ENCODE results near the gene INAFM2.

Gene INAFM2

GRCh38 chr15:40281057-40281800 lies 42.3 kb upstream of the INAFM2 start:
- H3K36me3 ChIP-seq (ENCODE audit: control insufficient read depth, insufficient read depth, low read length), result no peaks in the 10 kb centered on the region
- H3K9me3 ChIP-seq (ENCODE audit: control insufficient read depth, low read length), result no peaks in the 10 kb centered on the region
- H3K4me1 ChIP-seq (ENCODE audit: control insufficient read depth, insufficient read depth, low read length, poor library complexity, severe bottlenecking), result peaks cover 18% of the 10 kb centered on the region
- H3K27ac ChIP-seq (ENCODE audit: low read depth, low read length, severe bottlenecking), result no peak overlapping the region
- WGBS, 2 experiments (ENCODE audit: insufficient coverage in 2 of 2), result 24 to 27% methylated on average over 23 to 35 of the region's 43 CpGs
- no peak overlapping the region for H3K4me3 ChIP-seq (ENCODE audit: extremely low read depth, insufficient read depth, low read length, poor library complexity, severe bottlenecking)

- no peak overlapping the region for H3K27ac ChIP-seq (ENCODE audit: low read depth, low read length, severe bottlenecking)
- H3K36me3 ChIP-seq (ENCODE audit: control insufficient read depth, insufficient read depth, low read length), result no peaks in the 10 kb centered on the region
- WGBS, 2 experiments (ENCODE audit: insufficient coverage in 2 of 2), result 3 to 4% methylated on average over 43 to 51 of the region's 51 CpGs
- no peaks in the 10 kb centered on the region for H3K9me3 ChIP-seq (ENCODE audit: control insufficient read depth, low read length)
- H3K4me3 ChIP-seq (ENCODE audit: extremely low read depth, insufficient read depth, low read length, poor library complexity, severe bottlenecking), result peak overlapping the region; percentile 37
- peaks cover 24% of the 10 kb centered on the region for H3K4me1 ChIP-seq (ENCODE audit: control insufficient read depth, insufficient read depth, low read length, poor library complexity, severe bottlenecking)
Measured at GRCh38 chr15:40281801-40282146, 41.7 kb upstream of the INAFM2 start.

DNA sequence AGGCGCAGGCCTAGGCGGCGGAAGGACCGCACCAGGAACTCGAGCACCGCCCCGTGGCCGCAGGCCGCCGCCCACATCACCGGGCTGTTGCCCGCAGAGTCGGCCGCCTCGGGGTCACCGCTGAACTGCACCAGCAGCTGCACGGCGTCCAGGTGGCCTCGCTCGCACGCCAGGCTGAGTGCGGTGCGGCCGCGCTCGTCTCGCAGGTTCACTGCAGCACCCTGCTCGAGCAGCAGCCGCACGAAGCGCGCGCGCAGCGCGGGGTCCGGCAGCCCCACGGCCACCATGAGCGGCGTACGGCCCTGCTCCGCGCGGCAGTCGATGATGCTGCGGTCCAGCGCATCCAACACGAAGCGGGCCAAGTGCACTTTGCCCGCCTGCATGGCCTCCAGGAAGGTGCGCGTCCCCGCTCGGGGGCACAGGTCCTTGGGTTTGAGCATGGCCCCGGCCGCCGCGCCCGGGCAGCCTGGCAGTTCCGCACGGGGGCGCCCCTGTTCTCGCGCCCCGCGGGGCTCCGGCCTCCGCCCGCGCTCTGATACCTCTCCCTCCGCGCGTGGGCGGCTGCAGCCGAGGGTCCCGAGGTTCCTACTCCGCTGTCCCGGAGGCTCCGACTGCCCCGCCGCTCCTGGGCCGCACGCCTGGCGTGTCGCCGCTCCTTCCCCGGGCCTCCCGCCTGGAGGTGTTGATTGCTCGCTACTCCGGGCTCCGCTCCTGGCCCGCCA lies 41.2 kb upstream of the INAFM2 start:
- no peaks in the 10 kb centered on the region for H3K9me3 ChIP-seq (ENCODE audit: control insufficient read depth, low read length)
- peaks cover 23% of the 10 kb centered on the region for H3K4me1 ChIP-seq (ENCODE audit: control insufficient read depth, insufficient read depth, low read length, poor library complexity, severe bottlenecking)
- WGBS, 2 experiments (ENCODE audit: insufficient coverage in 2 of 2), result 1 to 2% methylated on average over 83 to 88 of the region's 92 CpGs
- peak overlapping the region; percentile 37 for H3K4me3 ChIP-seq (ENCODE audit: extremely low read depth, insufficient read depth, low read length, poor library complexity, severe bottlenecking)
- no peaks in the 10 kb centered on the region for H3K36me3 ChIP-seq (ENCODE audit: control insufficient read depth, insufficient read depth, low read length)
- H3K27ac ChIP-seq (ENCODE audit: low read depth, low read length, severe bottlenecking), result no peak overlapping the region

DNA sequence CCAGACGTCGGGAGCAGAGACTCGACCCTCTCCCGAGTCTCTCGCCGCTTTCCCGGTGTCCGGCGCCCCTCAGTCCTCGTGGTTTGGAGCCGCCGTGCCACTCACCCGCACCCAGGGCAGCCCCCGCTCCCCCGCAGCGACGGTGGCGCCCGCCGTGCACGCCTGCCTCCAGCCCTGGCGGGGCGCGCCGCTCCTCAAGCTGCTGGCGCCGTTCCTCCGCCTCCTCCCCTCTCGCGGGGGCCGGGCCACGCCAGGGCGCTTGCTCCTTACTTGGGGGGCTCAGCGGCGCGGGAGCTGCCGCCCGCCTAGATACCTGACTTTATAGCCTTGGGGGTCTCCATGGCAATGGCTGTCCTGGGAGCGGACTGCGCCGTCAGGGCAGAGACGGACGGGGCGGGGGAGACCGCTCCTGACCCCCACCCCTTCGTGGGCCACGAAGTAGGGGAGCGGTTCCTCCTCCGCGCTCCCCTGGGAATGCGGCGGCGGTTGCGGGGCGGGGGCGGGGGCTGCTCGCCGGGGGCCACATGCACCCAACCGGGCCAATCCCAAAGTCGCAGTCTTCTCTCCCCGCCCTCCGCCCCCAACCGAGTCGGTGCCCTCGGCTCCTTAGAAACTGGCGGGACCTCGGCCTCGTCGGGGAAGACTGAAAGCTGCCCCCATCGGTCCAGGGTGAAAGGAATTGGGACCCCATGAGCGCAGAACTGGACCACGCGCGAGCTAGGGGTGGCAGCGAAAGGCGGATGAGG lies 40.5 kb upstream of the INAFM2 start, which contains the start of gene ANKRD63:
Gene ANKRD63 (minus strand): TSS at position 196 of the 746 bp plus-strand sequence. CDS start 478 bp downstream, outside the sequence.
- peak within 1 kb of the TSS; percentile 37 for H3K4me3 ChIP-seq (ENCODE audit: extremely low read depth, insufficient read depth, low read length, poor library complexity, severe bottlenecking)
- 3 to 4% methylated on average over 30 to 70 of the region's 76 CpGs for WGBS, 2 experiments (ENCODE audit: insufficient coverage in 2 of 2)
- no peaks in the 10 kb centered on the region for H3K36me3 ChIP-seq (ENCODE audit: control insufficient read depth, insufficient read depth, low read length)
- peaks cover 28% of the 10 kb centered on the region for H3K4me1 ChIP-seq (ENCODE audit: control insufficient read depth, insufficient read depth, low read length, poor library complexity, severe bottlenecking)
- no peaks in the 10 kb centered on the region for H3K9me3 ChIP-seq (ENCODE audit: control insufficient read depth, low read length)
- H3K27ac ChIP-seq (ENCODE audit: low read depth, low read length, severe bottlenecking), result no peak within 1 kb of the TSS

GRCh38 chr15:40283615-40284300 lies 39.7 kb upstream of the INAFM2 start:
- Histone ChIP-seq H3K27ac (ENCODE audit: low read depth, low read length, severe bottlenecking) (no peak overlapping the region), H3K9me3 (ENCODE audit: control insufficient read depth, low read length) (no peaks in the 10 kb centered on the region), H3K4me1 (ENCODE audit: control insufficient read depth, insufficient read depth, low read length, poor library complexity, severe bottlenecking) (peaks cover 30% of the 10 kb centered on the region), H3K36me3 (ENCODE audit: control insufficient read depth, insufficient read depth, low read length) (peaks cover 6% of the 10 kb centered on the region), H3K4me3 (ENCODE audit: extremely low read depth, insufficient read depth, low read length, poor library complexity, severe bottlenecking) (peak overlapping the region; percentile 37)
- 19 to 30% methylated on average over 23 to 26 of the region's 33 CpGs for WGBS, 2 experiments (ENCODE audit: insufficient coverage in 2 of 2)

DNA sequence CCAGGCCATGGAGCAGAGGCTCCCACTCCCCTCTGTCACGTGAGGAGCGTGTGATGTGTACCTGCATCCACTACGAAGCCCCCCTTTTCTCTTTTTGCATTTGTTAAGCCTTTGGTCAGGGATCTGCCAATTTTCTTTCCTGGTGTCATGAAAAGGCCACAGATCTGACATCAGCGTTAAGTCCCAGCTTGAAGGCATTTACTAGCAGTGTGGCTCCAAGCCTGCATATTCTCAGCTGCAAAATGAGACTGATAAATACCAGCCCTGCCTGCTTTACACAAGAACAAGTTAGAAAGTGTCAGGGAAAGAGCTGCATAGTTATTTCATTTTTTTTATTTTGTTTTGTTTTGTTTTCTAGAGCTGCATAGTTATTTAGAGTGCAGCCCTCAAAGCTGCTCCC lies 38.3 kb upstream of the INAFM2 start:
- peak overlapping the region; percentile 57 for H3K27ac ChIP-seq (ENCODE audit: low read depth, low read length, severe bottlenecking)
- H3K9me3 ChIP-seq (ENCODE audit: control insufficient read depth, low read length), result no peaks in the 10 kb centered on the region
- peaks cover 7% of the 10 kb centered on the region for H3K36me3 ChIP-seq (ENCODE audit: control insufficient read depth, insufficient read depth, low read length)
- 31 to 34% methylated on average over 4 of the region's 4 CpGs for WGBS, 2 experiments (ENCODE audit: insufficient coverage in 2 of 2)
- H3K4me3 ChIP-seq (ENCODE audit: extremely low read depth, insufficient read depth, low read length, poor library complexity, severe bottlenecking), result no peak overlapping the region
- peaks cover 30% of the 10 kb centered on the region for H3K4me1 ChIP-seq (ENCODE audit: control insufficient read depth, insufficient read depth, low read length, poor library complexity, severe bottlenecking)

- Histone ChIP-seq H3K9me3 (ENCODE audit: control insufficient read depth, low read length) (no peaks in the 10 kb centered on the region), H3K36me3 (ENCODE audit: control insufficient read depth, insufficient read depth, low read length) (peaks cover 7% of the 10 kb centered on the region), H3K4me1 (ENCODE audit: control insufficient read depth, insufficient read depth, low read length, poor library complexity, severe bottlenecking) (peaks cover 30% of the 10 kb centered on the region), H3K27ac (ENCODE audit: low read depth, low read length, severe bottlenecking) (peak overlapping the region; percentile 57), H3K4me3 (ENCODE audit: extremely low read depth, insufficient read depth, low read length, poor library complexity, severe bottlenecking) (no peak overlapping the region)
- 0% methylated on average over 1 of the region's 1 CpG; no CpG with 5 or more reads in 1 of the 2 experiments for WGBS, 2 experiments (ENCODE audit: insufficient coverage in 2 of 2)
Measured at GRCh38 chr15:40285554-40286011, 37.9 kb upstream of the INAFM2 start.

DNA sequence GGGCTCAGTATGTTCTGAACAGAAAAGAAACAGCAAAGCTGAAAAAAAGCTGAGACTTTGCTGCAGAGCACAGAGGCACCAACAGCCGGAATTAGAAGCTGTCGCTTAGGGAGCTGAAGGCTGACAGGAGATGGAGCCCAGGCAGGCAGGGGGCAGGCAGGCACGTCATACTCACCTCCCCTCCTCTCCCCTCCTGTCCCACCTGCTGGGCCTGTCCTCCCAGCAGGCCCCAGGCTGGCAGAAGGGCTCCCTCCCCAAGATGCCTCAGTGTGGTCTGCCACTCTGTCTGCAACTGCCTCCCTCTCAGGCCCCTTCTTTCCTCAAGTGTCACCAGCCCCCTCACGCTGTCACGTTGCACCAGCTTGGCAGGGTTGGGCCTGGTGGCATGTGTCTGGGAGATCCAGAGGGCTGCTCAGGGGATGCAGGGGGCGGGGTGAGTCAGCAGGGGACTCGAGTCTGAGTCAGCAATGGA lies 37.4 kb upstream of the INAFM2 start:
- H3K4me3 ChIP-seq (ENCODE audit: extremely low read depth, insufficient read depth, low read length, poor library complexity, severe bottlenecking), result no peak overlapping the region
- H3K27ac ChIP-seq (ENCODE audit: low read depth, low read length, severe bottlenecking), result peak overlapping the region; percentile 57
- peaks cover 30% of the 10 kb centered on the region for H3K4me1 ChIP-seq (ENCODE audit: control insufficient read depth, insufficient read depth, low read length, poor library complexity, severe bottlenecking)
- H3K9me3 ChIP-seq (ENCODE audit: control insufficient read depth, low read length), result no peaks in the 10 kb centered on the region
- 54 to 55% methylated on average over 5 to 7 of the region's 7 CpGs for WGBS, 2 experiments (ENCODE audit: insufficient coverage in 2 of 2)
- peaks cover 7% of the 10 kb centered on the region for H3K36me3 ChIP-seq (ENCODE audit: control insufficient read depth, insufficient read depth, low read length)

- Histone ChIP-seq H3K4me3 (ENCODE audit: extremely low read depth, insufficient read depth, low read length, poor library complexity, severe bottlenecking) (no peak overlapping the region), H3K36me3 (ENCODE audit: control insufficient read depth, insufficient read depth, low read length) (peaks cover 7% of the 10 kb centered on the region), H3K9me3 (ENCODE audit: control insufficient read depth, low read length) (no peaks in the 10 kb centered on the region), H3K27ac (ENCODE audit: low read depth, low read length, severe bottlenecking) (no peak overlapping the region), H3K4me1 (ENCODE audit: control insufficient read depth, insufficient read depth, low read length, poor library complexity, severe bottlenecking) (peaks cover 30% of the 10 kb centered on the region)
- whole genome bisulfite sequencing, 2 experiments (ENCODE audit: insufficient coverage in 2 of 2), result 86 to 96% methylated on average over 3 to 5 of the region's 7 CpGs
Measured at GRCh38 chr15:40286794-40287193, 36.7 kb upstream of the INAFM2 start.

- Histone ChIP-seq H3K4me1 (ENCODE audit: control insufficient read depth, insufficient read depth, low read length, poor library complexity, severe bottlenecking) (peaks cover 30% of the 10 kb centered on the region), H3K27ac (ENCODE audit: low read depth, low read length, severe bottlenecking) (no peak overlapping the region), H3K4me3 (ENCODE audit: extremely low read depth, insufficient read depth, low read length, poor library complexity, severe bottlenecking) (no peak overlapping the region), H3K36me3 (ENCODE audit: control insufficient read depth, insufficient read depth, low read length) (peaks cover 7% of the 10 kb centered on the region), H3K9me3 (ENCODE audit: control insufficient read depth, low read length) (no peaks in the 10 kb centered on the region)
- WGBS, 2 experiments (ENCODE audit: insufficient coverage in 2 of 2), result 78 to 93% methylated on average over 2 to 3 of the region's 3 CpGs
Measured at GRCh38 chr15:40287505-40287904, 36.0 kb upstream of the INAFM2 start.

All from mesodermal cell (in vitro differentiated cells).